ENCODE data around the gene CHMP2B.

DNA sequence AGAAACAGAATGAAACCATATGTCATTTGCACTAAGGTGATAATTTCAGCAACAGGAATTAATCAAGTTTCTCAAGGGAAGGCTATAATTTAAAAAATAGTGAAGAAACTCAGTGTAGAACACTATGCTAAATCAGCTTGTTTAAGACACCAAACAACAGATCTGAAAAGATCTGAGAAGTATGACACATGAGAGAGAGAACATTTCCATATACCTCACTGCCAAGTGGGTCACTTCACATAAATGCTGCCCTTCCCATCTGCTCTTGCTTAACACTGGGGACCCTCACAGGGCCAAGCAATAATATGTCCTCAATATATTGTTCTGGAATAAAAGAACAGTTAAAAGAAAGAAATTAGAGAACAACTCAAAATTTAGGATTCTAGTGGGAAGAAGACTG lies 45.6 kb upstream of the CHMP2B start:
- TF ChIP-seq, protein P1, sequence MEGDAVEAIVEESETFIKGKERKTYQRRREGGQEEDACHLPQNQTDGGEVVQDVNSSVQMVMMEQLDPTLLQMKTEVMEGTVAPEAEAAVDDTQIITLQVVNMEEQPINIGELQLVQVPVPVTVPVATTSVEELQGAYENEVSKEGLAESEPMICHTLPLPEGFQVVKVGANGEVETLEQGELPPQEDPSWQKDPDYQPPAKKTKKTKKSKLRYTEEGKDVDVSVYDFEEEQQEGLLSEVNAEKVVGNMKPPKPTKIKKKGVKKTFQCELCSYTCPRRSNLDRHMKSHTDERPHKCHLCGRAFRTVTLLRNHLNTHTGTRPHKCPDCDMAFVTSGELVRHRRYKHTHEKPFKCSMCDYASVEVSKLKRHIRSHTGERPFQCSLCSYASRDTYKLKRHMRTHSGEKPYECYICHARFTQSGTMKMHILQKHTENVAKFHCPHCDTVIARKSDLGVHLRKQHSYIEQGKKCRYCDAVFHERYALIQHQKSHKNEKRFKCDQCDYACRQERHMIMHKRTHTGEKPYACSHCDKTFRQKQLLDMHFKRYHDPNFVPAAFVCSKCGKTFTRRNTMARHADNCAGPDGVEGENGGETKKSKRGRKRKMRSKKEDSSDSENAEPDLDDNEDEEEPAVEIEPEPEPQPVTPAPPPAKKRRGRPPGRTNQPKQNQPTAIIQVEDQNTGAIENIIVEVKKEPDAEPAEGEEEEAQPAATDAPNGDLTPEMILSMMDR (conservative IDR thresholded peaks at IDR 0.05; ENCODE audit: low read length): no peak
- no peak for TF ChIP-seq EZH2phosphoT487 (IDR thresholded peaks at IDR 0.05; ENCODE audit: borderline replicate concordance)

All from Loucy (cell line).